Middle frontal gyrus (tissue), 1 donor: ENCODE data around the gene TCF12.
"Not testable (repeated sequence)": the region's sequence is repeated elsewhere in the genome, so short reads cannot be mapped to it uniquely, and the experiment has no call there.

ENCODE experiments used
- DNase-seq: peaks from one replicate; pipeline ENCODE4 v3.0.0-alpha.2; 2015; ENCODE audit warnings: low spot score; ENCODE audit errors: extremely low spot score

TCF12 gene

DNA sequence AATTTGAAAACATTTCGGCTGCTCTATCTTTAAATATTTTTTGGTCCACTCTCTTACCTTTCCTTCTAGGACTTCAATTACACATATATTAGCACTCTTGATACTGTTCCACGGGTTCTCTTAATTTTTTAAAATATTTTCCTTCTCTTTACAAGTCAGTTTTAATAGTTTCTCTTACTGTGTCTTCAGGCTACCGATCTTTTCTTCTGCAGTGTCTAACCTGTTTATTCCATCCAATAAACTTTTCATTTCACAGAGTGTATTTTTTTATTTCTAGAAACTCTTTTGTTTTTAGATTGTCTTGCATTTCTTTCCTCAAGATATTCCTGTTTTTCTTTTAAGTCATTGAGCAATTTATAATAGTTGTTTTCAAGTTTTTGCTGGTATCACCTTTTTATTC lies 27.7 kb downstream of the TCF12 start:
- no peak for DNase-seq

DNA sequence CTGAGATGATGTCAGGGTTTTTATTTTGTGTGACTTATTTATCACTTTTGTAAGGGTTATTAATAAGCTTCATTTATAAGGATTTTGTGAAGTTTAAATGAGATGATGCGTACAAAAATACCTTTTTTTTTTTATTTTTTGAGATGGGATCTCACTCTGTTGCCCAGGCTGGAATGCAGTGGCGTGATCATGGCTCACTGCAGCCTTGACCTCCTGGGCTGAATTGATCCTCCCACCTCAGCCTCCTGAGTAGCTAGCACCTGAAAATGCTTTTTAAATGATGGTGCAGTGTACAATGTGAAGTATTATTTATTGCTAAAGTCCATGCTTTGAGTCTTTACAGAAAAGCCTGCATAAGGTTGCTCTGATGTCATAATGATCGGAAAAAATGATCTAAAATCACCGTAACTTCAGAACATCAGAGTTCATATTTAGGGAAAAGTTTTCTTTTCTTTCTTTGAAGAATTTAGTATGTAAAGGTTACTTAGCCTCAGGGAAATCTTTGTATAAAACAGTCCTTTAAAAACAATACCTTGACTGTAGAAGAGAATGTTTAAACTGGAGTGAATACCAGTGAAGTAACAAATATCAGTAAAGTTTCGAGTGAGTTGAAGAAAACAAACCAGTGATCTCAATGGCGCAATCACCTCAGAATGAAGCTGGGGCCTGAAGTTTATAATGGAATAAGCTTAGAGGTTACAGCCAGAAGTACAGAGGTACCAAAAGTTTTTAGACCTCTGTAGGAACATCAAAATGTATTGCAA lies 29.7 kb downstream of the TCF12 start:
- DNase-seq: no peak

DNA sequence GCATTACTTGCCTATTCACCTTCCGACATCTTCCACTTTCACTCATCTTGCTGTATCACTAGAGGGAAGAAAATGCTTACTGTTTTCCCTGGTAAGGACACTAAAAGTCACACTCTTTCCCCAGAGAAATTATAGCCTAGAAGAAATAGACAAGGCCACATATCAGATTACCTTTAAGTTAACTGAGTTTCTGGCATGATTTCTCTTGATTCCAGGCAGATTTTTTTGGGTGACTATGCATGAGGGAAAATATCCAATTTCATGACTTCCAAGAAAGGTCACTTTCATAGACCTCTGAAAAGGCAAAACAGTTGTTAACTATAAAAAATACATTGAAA lies 30.3 kb downstream of the TCF12 start:
- DNase-seq: no peak

DNA sequence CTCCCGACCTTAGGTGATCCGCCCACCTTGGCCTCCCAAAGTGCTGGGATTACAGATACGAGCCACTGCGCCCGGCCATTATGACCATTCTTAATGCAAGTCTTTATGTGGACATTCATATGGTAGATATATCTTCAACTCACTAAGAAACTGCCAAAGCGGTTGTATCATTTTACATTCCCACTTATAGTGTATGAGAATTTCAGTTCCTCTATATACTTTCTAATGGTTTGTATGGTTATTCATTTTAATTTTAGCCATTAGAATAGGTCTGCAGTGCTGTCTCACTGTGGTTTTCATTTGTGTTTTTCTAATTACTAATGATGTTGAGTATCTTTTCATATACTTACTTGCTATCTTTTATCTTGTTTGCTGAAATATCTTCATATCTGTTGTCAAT lies 32.5 kb downstream of the TCF12 start:
- no peak for DNase-seq

DNA sequence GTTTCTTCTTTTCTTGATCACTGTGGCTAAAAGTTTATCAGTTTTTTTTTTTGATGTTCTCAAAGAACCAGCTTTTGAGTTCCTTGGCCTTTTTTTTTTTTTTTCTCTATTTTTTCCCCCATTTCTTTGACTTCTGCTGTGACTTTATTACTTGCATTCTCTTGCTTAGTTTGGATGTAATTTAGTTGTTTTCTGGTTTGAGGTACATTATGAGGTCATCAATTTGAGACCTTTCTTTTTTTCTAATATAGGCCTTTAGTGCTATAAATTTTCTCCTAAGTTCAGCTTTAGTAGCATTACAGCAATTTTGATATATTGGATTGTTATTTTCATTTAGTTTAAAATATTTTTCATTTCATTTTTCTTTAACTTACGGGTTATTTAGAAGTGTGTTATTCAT lies 35.3 kb downstream of the TCF12 start:
- no peak for DNase-seq

DNA sequence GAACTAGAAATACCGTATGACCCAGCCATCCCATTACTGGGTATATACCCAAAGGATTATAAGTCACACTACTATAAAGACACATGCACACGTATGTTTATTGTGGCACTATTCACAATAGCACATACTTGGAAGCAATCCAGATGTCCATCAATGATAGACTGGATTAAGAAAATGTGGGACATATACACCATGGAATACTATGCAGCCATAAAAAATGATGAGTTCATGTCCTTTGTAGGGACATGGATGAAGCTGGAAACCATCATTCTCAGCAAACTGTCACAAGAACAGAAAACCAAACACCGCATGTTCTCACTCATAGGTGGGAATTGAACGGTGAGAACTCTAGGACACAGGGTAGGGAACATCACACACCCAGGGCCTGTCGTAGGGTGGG lies 36.6 kb downstream of the TCF12 start:
- DNase-seq: not testable (repeated sequence)

DNA sequence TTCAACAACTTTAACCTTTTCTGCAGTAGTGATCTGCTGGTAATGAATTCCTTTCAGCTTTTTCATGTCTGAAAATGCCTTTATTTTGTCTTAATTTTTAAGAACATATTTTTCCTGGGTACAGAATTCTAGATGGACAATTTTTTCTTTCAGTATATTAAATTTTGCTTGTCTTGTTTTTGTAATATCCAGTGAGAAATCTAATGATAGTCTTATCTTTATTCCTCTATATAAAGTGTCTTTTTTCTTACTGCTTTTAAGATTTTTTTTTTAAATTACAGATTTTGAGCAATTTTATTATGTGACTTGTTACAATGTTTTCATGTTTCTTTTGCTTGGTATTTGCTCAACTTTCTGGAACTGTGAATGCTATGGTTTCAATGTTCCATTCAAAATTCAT lies 38.1 kb downstream of the TCF12 start:
- DNase-seq: no peak

DNA sequence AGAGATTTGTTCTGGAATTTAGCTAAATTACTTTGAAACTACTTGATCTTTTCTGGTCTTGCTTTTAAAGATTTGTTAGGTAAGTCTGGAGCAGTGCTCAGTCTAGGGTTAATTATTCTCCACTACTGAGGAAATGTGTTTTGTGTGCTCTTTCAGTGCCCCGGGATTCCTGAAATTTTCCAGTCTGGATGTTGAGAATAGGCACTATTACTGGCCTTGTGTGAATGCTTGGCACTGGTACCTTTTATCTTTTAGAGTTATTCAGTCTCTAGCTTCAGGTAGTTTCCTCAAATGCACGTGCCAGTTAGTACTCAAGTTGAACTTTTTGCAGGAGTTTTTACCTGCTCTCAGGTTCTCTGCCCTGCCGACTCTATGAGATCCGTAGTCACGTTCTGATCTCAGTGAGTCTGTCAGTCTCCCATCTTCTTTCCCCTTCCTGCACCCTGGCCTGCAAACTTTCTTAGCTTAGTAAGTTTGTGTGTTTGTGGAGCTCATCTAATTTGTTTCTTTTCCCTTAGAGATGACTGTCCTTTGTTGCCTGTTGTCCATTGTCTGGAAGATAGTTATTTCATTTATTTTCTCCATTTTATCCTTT lies 39.5 kb downstream of the TCF12 start:
- DNase-seq: no peak

DNA sequence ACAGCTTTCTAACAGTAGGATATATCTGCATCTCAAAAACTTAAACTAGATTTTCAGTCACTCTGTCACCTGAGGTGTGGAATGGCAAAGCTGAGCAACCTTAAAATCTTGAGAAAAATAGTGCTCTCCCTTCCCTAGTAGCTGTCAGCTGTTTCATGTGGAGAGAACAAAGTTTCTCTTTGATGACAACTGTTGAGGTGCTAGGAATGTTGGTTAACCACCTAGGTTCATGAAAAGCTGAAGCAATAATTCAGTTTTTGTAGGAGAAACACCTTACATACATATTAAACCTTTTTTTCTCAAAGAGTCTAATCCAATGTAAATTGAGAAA lies 40.8 kb downstream of the TCF12 start:
- no peak for DNase-seq

DNA sequence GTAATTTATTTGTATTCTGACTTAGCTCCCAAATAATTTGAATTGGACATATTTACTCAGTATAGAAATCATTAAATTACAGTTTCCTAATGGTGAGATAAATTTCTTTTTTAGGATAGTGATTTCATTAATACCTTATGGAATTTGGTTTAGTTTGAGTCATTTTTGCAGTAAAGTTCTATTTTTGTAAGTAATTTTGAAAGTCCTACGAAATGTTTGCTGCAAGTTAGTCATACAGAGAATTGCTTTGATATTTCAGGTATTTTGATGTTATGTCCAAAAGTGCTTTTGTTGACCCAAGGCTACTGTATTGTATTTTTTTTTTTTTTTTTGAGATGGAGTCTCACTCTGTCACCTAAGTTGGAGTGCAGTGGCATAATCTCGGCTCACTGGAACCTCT lies 41.7 kb downstream of the TCF12 start:
- no peak for DNase-seq

DNA sequence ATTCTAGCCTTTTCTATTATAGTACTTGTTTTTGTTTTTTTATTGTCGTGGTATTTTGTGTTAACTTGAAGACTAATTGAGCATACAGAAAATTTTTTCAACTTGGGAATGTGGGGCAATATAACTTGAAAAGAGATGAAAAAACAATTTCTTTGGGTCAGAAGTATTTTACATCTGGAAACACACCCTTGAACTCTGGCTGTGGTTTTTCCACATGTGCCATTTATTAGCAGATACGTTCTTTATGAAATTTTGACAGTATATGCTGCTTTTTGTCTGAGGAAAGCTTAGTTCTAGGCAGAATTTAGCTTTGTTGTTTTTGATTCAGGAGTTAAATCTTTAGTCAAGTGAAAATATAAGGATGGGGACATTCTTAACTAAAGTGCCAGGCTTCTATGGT lies 44.7 kb downstream of the TCF12 start:
- no peak for DNase-seq

DNA sequence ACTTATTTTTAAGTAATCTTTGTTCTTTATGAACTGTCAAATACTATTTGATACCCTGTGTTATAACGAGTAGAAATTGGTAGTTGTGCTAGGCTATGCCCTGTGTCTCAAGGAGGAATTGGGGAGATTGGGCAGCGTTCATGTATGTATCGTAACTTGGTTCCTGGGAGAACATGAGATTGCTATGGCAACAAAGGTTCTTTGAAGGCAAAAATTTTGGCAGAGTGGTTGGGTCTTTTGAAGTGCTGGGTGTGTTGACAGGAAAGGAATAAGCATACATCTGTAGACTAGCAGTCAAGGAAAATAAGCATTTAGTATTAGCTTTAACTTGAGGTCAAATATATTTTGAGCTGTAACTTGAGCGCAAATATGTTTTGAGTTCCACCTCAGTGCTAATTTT lies 45.3 kb downstream of the TCF12 start:
- DNase-seq: no peak

DNA sequence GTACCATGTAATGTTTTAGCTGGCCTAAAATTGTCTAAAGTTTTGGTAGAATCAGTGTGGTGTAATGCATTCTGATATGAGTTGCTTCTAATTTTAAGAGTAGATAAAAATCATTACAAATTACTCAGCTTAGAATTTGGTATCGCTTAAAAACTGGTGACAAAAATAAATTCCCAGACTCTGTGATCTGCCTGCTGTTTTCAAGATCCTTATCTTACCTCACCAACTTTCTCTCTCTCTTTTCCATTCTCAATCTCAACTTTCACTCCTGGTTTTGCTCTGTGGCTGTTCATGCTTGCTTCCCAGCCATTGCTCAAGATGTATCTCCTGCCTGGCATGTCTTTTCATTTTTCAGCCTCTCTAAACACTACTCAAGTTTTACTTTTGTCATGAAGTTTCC lies 45.7 kb downstream of the TCF12 start:
- no peak for DNase-seq

DNA sequence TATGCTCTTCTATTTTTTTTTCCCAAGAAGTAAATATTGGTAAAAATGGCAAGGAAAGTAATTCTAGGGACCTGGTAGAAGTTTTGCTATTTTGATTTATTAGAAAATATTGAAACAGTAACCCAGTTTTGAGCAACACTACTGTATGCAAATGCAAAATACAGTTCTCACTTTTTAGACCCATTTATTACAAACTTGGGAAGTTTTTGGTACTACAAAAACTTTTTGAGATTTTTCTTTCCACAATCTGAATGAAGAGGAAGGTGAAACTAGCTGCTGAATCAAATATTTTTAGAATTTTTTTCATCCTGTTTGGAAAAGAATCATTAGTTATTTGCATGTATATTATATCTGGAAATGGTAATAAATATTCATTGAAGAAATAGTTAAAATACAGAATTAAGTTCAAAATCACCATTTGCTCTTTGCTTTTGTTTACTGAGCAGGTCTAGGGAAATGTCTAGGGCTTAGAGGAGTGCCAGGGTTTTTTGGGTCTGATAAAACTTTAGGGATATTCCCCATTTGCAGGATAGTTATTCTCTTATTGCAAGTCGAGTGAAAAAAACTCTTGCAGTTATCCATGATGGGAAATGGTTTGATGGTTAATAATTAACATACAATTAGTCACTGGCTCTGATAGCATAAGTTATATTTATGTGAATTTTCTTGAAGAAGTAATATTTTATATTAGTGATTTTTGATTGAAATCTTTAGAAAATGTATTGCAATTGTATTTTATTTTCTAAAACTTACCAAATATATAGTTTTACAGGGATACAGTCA lies 47.0 kb downstream of the TCF12 start:
- DNase-seq: no peak

DNA sequence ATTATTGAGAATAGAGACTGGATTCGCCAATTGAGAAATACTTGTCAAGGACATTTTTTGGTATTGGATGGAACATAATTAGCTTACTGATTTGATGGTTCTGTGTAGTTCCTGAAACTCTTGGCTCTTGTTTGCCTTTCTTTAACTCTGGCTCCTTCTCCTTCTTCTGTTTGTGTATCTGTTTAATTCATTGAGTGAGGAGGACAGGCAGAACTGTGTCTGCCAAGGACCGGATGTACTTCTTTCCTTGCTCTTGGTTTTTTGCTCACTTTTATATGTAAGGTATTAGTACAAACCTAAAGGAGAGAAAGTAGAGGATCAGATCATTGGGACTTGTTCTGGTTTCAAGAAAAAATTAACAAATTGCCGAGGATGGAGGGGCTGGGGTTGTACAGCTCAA lies 48.9 kb downstream of the TCF12 start:
- no peak for DNase-seq

DNA sequence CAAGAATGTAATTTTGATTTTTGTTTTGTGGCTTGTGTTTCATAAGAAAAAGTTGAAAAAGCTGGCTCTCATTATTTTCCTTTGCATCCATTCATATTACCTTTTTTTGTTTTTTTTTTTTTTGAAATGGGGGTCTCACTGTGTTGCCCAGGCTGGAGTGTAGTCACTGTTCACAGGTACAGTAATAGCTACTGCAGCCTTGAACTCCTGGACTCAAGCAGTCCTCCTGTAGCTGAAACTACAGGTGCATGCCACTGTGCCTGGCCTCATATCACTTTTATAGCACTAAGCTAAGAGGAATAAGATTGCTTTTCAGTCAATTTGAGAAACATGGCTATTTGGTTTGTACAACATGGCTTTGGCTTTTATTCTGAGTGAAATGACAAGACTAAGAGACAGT lies 49.8 kb downstream of the TCF12 start:
- no peak for DNase-seq

DNA sequence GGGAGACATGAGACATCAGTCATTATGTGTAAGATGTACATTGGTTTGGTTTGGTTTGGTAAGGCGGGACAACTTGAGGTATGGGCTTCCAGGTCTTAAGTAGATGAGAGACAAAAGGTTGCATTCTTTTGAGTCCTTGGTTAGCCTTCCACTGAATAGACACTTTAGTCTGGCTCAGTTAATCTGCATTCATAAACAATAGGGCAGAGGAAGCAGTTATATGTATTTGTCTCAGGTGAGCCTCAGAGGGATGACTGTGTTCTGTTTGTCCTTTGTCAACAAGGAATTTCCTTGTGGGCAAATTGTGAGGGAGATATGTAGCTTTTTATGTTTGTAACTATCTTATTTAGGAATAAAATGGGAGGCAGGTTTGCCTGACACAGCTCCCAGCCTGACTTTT lies 50.4 kb downstream of the TCF12 start:
- no peak for DNase-seq

DNA sequence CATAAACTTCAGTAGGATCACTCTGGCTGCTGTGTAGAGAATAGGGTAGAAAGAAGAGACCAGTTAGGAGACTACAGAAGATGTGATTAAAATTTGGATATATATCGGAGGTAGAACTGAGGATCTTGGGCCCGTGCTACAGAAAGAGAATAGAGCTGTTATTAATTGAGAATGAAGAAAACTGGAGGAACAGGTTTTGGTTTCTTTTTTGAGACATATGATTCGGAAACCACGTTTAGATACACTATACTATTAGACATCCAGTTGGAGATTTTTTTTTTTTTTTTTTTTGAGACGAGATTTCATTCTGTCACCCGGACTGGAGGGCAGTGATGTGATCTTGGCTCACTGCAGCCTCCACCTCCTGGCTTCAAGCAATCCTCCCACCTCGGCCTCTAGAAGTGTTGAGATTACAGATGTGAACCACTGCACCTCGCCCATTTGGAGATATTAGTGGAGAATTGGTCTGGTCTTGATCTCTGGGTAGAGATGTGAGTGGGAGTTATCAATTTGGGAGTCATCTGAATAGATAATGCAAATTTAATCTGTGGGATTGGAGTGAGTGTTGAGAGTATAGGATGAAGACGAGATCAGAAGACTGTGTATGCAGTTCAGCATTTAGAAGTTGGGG lies 50.9 kb downstream of the TCF12 start:
- DNase-seq: no peak

DNA sequence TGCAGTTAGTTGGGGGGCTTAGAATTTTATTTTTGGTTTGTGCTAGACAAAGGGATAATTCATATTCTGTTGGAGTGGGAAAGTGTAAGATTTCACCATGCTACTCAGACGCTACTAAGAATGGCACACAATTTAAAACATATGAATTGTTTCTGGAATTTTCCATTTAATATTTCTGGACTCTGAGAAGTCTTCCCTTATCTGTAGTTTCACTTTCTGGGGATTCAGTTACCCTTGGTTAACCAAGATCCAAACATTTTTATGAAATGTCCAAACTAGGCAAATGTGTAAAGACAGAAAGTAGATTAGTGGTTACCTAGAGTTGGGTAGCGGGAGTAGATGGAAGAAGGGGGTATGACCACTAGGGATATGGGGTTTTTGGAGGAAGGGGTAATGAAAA lies 53.1 kb downstream of the TCF12 start:
- no peak for DNase-seq

DNA sequence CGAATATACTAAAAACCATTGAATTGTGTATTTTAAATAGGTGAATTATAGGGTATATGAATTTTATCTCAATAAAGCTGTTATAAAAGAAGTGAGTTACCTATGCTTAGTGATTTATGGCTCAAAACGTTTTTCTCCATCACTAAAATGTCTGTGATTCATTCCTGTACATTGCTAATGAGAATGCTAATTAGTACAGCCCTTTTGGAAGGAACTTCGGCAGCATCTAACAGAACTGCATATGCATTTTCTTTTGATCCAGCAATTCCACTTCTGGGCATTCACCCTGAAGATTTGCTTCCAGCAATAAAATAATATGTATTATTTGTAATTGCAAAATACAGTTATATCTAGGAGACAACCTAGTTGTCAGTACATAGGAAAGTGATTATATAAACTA lies 53.6 kb downstream of the TCF12 start:
- DNase-seq: no peak

DNA sequence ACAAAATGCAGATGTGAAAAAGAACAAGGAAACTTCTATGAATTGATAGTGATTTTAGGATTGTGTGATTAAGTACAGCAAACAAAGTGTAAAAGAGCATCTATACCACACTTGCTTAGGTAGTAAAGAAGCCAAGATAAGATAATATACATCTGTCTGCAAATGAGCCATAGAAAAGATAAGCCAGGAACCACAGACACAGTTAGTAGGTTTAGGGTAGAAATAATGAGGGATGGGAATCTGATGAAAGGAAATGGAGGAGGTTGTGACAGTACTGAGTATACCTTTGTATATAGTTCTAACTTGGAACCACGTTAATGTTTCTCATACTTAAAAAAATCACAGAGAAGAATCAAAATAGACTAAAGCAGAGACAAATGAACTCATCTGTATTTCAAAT lies 54.0 kb downstream of the TCF12 start:
- no peak for DNase-seq

DNA sequence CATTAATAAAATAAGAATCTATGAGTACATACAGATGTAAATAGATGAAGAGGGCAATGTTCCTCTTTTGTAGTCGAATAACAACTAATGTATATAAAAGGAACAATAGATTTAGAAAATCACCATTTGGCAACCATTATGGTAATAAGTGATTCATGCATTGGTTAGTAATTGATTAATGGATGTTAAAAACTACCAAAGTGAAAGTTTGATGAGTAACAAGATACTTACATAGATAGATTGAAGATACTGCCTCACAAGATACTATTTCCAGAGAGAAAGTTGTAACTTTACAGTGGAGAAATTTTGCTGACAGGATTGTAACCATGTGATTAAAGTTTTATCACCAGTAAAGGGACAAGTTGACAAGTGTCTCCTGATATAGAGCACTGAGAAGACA lies 55.0 kb downstream of the TCF12 start:
- no peak for DNase-seq

DNA sequence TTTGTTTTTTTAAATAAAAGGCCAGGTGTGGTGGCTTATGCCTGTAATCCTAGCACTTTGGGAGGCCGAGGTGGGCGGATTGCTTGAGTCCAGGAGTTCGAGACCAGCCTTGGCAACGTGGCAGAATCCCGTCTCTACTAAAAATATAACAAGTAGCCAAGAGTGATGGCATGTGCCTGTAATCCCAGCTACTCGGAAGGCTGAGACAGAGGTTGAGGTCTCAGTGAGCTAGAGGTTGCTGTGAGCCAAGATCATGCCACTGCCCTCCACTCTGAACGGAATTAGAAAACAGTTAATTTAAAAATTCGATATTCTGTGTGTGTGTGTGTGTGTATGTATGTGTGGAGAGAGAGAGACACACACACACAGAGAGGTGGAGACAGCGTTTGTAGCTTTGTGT lies 58.8 kb downstream of the TCF12 start:
- DNase-seq: no peak
